ENCODE measurements around the gene TASP1.

- TF ChIP-seq, protein P1, sequence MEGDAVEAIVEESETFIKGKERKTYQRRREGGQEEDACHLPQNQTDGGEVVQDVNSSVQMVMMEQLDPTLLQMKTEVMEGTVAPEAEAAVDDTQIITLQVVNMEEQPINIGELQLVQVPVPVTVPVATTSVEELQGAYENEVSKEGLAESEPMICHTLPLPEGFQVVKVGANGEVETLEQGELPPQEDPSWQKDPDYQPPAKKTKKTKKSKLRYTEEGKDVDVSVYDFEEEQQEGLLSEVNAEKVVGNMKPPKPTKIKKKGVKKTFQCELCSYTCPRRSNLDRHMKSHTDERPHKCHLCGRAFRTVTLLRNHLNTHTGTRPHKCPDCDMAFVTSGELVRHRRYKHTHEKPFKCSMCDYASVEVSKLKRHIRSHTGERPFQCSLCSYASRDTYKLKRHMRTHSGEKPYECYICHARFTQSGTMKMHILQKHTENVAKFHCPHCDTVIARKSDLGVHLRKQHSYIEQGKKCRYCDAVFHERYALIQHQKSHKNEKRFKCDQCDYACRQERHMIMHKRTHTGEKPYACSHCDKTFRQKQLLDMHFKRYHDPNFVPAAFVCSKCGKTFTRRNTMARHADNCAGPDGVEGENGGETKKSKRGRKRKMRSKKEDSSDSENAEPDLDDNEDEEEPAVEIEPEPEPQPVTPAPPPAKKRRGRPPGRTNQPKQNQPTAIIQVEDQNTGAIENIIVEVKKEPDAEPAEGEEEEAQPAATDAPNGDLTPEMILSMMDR (IDR thresholded peaks at IDR 0.05), result no peak
- no peak for TF ChIP-seq EZH2 (IDR thresholded peaks at IDR 0.05; ENCODE audit: borderline replicate concordance, insufficient read depth, low read depth, low read length, poor library complexity, severe bottlenecking)
These were observed 6.3 kb downstream of the TASP1 start for GRCh38 chr20:13632431-13632830.

Data from B cell (primary cell).